Caco-2 (cell line): ENCODE measurements around the gene SMAD5. TPM values are rescaled to one million over a fixed set of nuclear protein-coding genes. Genes with fewer than 3 reads are reported as not detected.

Source experiments
- BruUV-seq: library from RNA; stranded (reverse); fragments of 400-500 nt; replicated peaks from 2 replicates; lab custom pipeline; 2021; lab: Mats Ljungman, UMichigan
- CTCF ChIA-PET: fragments of 300-600 bp; sonication (Branson Sonifier 250); formaldehyde crosslinking; loops from one replicate; lab custom pipeline; 2022; ENCODE audit warnings: antibody characterized with exemption; lab: Charles Lee
- POLR2A ChIA-PET: fragments of 300-600 bp; sonication (Branson Sonifier 250); formaldehyde crosslinking; loops from one replicate; lab custom pipeline; 2022; ENCODE audit warnings: antibody characterized with exemption; lab: Charles Lee
- DNase-seq, 2 experiments: peaks; one replicate each; pipeline versions ENCODE4 v3.0.0 to v3.0.0-alpha.2; 2020 to 2022
- H3K27me3 ChIP-seq: replicated peaks from 2 replicates; pipeline ENCODE4 v1.6.0; 2011; ENCODE audit warnings: low read length; ENCODE audit not compliant: control insufficient read depth, insufficient read depth
- H3K36me3 ChIP-seq: 2 replicates; pipeline ENCODE4 v1.5.1; 2011; ENCODE audit warnings: low read length; ENCODE audit not compliant: control insufficient read depth, insufficient read depth
- H3K4me1 ChIP-seq: fragments of 250-450 bp; sonication (Bioruptor Pico); 2 replicates; pipeline ENCODE4 v1.5.1; 2020; ENCODE audit warnings: mild to moderate bottlenecking
- H3K4me3 ChIP-seq: 2 replicates; pipeline ENCODE4 v1.5.1; 2011; ENCODE audit warnings: low read depth, mild to moderate bottlenecking, control low read depth, low read length
- H3K9me3 ChIP-seq: fragments of 250-450 bp; sonication (Bioruptor Pico); 2 replicates; pipeline ENCODE4 v1.5.1; 2020; ENCODE audit warnings: mild to moderate bottlenecking, moderate library complexity
- H3K27ac Mint-ChIP-seq: one replicate; pipeline ENCODE4 v1.8.0; 2022; ENCODE audit warnings: mixed read lengths; ENCODE audit not compliant: unreplicated experiment
- H3K27me3 Mint-ChIP-seq: one replicate; pipeline ENCODE4 v1.8.0; 2022; ENCODE audit warnings: mixed read lengths; ENCODE audit not compliant: insufficient read depth, unreplicated experiment
- H3K36me3 Mint-ChIP-seq: one replicate; pipeline ENCODE4 v1.8.0; 2022; ENCODE audit warnings: mild to moderate bottlenecking, mixed read lengths; ENCODE audit not compliant: insufficient read depth, unreplicated experiment
- H3K4me1 Mint-ChIP-seq: one replicate; pipeline ENCODE4 v1.8.0; 2022; ENCODE audit warnings: low read depth, mixed read lengths; ENCODE audit not compliant: unreplicated experiment
- H3K4me3 Mint-ChIP-seq: one replicate; pipeline ENCODE4 v1.8.0; 2022; ENCODE audit warnings: mild to moderate bottlenecking, moderate library complexity, mixed read lengths; ENCODE audit not compliant: unreplicated experiment
- H3K9me3 Mint-ChIP-seq: one replicate; pipeline ENCODE4 v1.8.0; 2022; ENCODE audit warnings: mixed read lengths; ENCODE audit not compliant: unreplicated experiment
- intact Hi-C: fragments of 100-400 bp; cut with micrococcal nuclease; formaldehyde crosslinking; loops from one replicate; pipeline ENCODE4 v1.10.0; 2022; ENCODE audit not compliant: unreplicated experiment
- total RNA-seq: library from RNA; stranded (reverse); gene quantifications from 2 replicates; pipeline ENCODE4 v1.2.3, GENCODE V29; 2022
- TF ChIP-seq, protein P1 (sequence below), 2 experiments: fragments of 200-600 bp in 1 of 2; IDR thresholded peaks; 1 replicate in 1 of 2; 2 replicates in 1 of 2; pipeline versions ENCODE4 v1.5.1 to v1.8.0; 2011 to 2022; ENCODE audit warnings: antibody characterized with exemption in 1 of 2, control low read depth in 1 of 2, inconsistent platforms in 1 of 2, low read depth in 1 of 2, low read length in 1 of 2, mild to moderate bottlenecking in 1 of 2, moderate library complexity in 1 of 2; ENCODE audit not compliant: insufficient read depth in 1 of 2, severe bottlenecking in 1 of 2, unreplicated experiment in 1 of 2

SMAD5 gene
- total RNA-seq, 1 experiment from 2014 or later, result 142 TPM

DNA sequence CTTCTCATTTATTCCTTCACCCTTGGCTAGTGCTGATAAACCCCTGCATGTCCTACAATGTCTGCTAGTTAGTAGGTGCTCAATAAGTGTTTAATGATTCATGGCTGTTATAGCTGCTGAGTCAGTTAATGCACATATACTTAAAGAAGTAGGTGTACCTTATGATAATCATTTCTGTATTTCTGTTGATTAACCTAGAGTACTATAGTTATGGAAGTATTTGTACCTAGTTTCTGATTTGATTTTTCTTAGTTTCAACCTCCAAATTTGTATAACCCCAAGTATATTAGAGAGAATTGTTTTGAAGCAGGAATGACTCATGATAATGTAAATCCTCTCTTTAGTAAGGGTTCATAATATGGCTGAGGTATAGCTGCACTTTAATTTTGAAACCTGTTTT lies 8.9 kb downstream of the SMAD5 start:
- BruUV-seq, result no TSS peak
- Histone ChIP-seq H3K36me3 (no peaks in the 10 kb centered on the region; the same call in 1 of the 2 replicates), H3K4me3 (no peak overlapping the region), H3K9me3 (no peaks in the 10 kb centered on the region), H3K27me3 (no peaks in the 10 kb centered on the region), H3K4me1 (peaks cover 67% of the 10 kb centered on the region)
- no peaks in the 10 kb centered on the region for H3K9me3 Mint-ChIP-seq
- no peak overlapping the region for H3K27ac Mint-ChIP-seq
- H3K4me1 Mint-ChIP-seq, result peaks cover 24% of the 10 kb centered on the region
- no peak for DNase-seq
- peaks cover 8% of the 10 kb centered on the region for H3K36me3 Mint-ChIP-seq
- ChIA-PET CTCF (no interaction called here), POLR2A (interaction anchor here (0.5 to 1.0 kb wide), 2 partner anchors 9 to 91 kb away, joined by 4 to 5 read pairs; partner anchors contain the start of gene SMAD5)
- intact Hi-C loops, result no loop called here
- H3K27me3 Mint-ChIP-seq, result no peaks in the 10 kb centered on the region
- TF ChIP-seq, protein P1, sequence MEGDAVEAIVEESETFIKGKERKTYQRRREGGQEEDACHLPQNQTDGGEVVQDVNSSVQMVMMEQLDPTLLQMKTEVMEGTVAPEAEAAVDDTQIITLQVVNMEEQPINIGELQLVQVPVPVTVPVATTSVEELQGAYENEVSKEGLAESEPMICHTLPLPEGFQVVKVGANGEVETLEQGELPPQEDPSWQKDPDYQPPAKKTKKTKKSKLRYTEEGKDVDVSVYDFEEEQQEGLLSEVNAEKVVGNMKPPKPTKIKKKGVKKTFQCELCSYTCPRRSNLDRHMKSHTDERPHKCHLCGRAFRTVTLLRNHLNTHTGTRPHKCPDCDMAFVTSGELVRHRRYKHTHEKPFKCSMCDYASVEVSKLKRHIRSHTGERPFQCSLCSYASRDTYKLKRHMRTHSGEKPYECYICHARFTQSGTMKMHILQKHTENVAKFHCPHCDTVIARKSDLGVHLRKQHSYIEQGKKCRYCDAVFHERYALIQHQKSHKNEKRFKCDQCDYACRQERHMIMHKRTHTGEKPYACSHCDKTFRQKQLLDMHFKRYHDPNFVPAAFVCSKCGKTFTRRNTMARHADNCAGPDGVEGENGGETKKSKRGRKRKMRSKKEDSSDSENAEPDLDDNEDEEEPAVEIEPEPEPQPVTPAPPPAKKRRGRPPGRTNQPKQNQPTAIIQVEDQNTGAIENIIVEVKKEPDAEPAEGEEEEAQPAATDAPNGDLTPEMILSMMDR (IDR thresholded peaks at IDR 0.05; ENCODE audit: insufficient read depth in 1 of 2, low read depth in 1 of 2, low read length in 1 of 2, severe bottlenecking in 1 of 2, unreplicated experiment in 1 of 2), result no peak
- H3K4me3 Mint-ChIP-seq, result no peak overlapping the region

DNA sequence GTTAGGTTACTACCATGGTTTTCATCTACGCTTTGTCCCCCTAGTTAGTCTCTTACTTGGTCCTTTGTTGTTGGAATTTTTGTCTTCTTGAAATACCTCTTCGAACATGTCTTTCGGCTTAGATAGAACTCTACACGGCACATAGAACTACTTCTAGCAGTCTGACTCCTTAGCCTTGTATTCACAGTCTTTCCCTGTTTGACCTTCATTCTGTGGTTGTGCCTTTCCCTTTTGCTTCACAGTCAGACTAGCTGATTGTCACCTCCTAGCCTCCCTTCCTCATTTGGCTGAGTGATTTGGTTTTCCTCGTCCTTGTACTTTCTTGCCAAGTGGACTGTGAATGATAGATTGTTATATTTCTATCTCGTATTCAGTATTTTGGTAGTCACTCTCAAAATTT lies 10.7 kb downstream of the SMAD5 start:
- H3K4me1 Mint-ChIP-seq, result peaks cover 21% of the 10 kb centered on the region
- H3K27ac Mint-ChIP-seq, result no peak overlapping the region
- H3K36me3 Mint-ChIP-seq, result peaks cover 12% of the 10 kb centered on the region
- CTCF ChIA-PET, result interaction anchor here (1.0 kb wide), 1 partner anchor 39 kb away, joined by 4 read pairs; no protein-coding TSS in a partner anchor
- H3K9me3 ChIP-seq, result no peaks in the 10 kb centered on the region
- no peak overlapping the region for H3K4me3 ChIP-seq
- TF ChIP-seq, protein P1 (IDR thresholded peaks at IDR 0.05; ENCODE audit: insufficient read depth in 1 of 2, low read depth in 1 of 2, low read length in 1 of 2, severe bottlenecking in 1 of 2, unreplicated experiment in 1 of 2), result no peak
- BruUV-seq, result no TSS peak
- no peaks in the 10 kb centered on the region for H3K9me3 Mint-ChIP-seq
- intact Hi-C loops, result no loop called here
- no peaks in the 10 kb centered on the region; the same call in 1 of the 2 replicates for H3K36me3 ChIP-seq
- no peak for DNase-seq
- H3K27me3 ChIP-seq, result no peaks in the 10 kb centered on the region
- peaks cover 70% of the 10 kb centered on the region for H3K4me1 ChIP-seq
- POLR2A ChIA-PET, result interaction anchor here (1.8 kb wide), 1 partner anchor 10 kb away, joined by 9 read pairs; the partner anchor contains the start of gene SMAD5
- H3K4me3 Mint-ChIP-seq, result no peak overlapping the region
- H3K27me3 Mint-ChIP-seq, result no peaks in the 10 kb centered on the region

DNA sequence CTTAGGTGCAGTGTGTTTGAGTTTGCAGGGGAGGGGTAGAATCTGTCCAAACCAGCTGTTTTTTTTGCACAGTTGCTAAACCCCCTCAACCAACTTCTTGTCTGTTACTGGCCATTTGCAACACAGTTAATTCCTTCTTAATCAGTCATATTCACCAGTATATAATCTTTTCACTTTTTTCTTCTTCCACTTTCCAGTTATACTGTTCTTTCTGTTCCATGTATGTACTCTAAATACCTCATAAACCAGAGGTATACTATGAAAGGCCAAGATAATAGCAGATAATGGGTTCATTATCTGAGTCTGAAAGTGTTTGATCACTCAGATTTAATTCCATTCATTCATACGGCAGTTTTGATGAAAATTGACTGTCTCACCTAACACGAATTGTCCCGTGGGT lies 11.1 kb downstream of the SMAD5 start:
- no TSS peak for BruUV-seq
- no peak for DNase-seq
- H3K27ac Mint-ChIP-seq, result no peak overlapping the region
- intact Hi-C loops, result no loop called here
- H3K9me3 ChIP-seq, result no peaks in the 10 kb centered on the region
- no peaks in the 10 kb centered on the region for H3K27me3 ChIP-seq
- peaks cover 20% of the 10 kb centered on the region for H3K4me1 Mint-ChIP-seq
- ChIA-PET CTCF (interaction anchor here (1.0 kb wide), 1 partner anchor 39 kb away, joined by 4 read pairs; no protein-coding TSS in a partner anchor), POLR2A (interaction anchor here (1.8 kb wide), 1 partner anchor 11 kb away, joined by 9 read pairs; the partner anchor contains the start of gene SMAD5)
- H3K4me3 ChIP-seq, result no peak overlapping the region
- TF ChIP-seq, protein P1 (IDR thresholded peaks at IDR 0.05; ENCODE audit: insufficient read depth in 1 of 2, low read depth in 1 of 2, low read length in 1 of 2, severe bottlenecking in 1 of 2, unreplicated experiment in 1 of 2), result no peak
- peaks cover 70% of the 10 kb centered on the region for H3K4me1 ChIP-seq
- H3K36me3 Mint-ChIP-seq, result peaks cover 13% of the 10 kb centered on the region
- no peaks in the 10 kb centered on the region for H3K27me3 Mint-ChIP-seq
- no peak overlapping the region for H3K4me3 Mint-ChIP-seq
- H3K36me3 ChIP-seq, result no peaks in the 10 kb centered on the region; the same call in 1 of the 2 replicates
- no peaks in the 10 kb centered on the region for H3K9me3 Mint-ChIP-seq
